CD4-positive, alpha-beta T cell treated with Interferon gamma for 1 hour (primary cell): ENCODE measurements around the gene LOXL1.

Experiments used
- DNase-seq: peaks from one replicate; pipeline ENCODE4 v3.0.0-alpha.2; 2020

LOXL1 gene

DNA sequence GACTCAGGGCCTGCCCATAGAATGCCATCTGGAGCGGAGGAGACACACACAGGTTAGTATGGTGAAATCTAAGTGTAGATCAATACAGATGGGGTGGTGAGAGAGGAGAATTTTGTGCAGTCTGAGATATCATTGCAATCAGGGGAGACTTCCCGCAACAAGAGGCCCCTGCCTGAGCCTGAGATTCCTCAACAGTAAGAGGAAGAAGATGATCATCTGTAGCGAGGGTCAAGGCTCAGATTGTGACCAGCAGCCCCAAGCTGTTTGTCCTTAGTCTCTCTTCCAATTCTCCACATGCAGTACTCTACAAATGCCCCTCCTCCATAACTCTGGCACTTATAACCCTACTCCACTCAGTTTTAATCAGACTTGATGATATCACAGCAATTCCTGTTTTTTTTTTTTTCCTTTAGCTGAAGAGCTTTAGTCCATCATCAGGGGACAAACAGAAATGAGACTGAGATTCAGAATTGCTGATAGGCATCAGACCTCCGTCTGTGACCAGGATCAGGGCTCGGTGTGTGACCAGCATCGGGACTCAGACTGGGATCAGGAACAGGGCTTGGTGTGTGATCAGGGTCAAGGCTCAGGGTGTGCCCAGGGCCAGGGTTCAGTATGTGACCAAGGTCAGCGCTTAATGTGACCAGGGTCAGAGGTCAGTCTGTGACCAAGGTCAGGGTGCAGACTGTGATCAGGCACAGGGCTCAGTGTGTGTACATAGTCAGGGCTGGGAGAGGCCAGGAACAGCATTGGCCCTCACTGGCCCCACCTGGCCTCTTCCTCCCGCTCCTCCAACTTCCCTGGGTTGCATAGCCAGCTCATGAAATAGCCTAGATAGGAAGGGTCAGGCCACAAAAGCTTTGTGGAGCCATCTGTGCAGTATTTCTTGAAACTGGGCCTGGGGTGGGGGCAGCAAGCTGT, 14.1 kb downstream of the LOXL1 start:
- no peak for DNase-seq

GRCh38 chr15:73941044-73941443, 14.8 kb downstream of the LOXL1 start:
- no peak for DNase-seq

GRCh38 chr15:73941449-73941848, 15.2 kb downstream of the LOXL1 start:
- no peak for DNase-seq

- no peak for DNase-seq
Observed at GRCh38 chr15:73941871-73942635, 15.8 kb downstream of the LOXL1 start.

DNA sequence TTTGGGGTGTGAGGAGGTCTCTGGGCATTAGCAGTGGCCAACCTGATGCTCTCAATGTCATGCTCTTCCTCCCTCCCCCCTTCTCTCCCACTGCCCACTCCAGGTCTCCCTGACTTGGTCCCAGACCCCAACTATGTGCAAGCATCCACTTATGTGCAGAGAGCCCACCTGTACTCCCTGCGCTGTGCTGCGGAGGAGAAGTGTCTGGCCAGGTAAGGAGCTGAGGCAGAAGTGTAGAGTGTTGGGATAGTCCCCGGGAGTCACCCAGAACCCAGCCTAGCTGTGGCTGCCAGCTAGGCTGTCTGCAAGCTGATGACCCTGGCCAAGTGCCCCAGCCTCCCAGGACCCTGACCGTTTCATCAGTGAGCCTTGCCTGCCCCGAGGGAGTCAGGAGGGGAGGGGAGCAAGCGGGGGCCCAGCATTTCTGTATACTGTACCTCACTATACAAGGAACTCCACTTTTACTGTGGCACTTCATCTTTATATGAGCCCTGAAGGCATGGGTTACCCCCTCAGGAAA, 16.5 kb downstream of the LOXL1 start:
- no peak for DNase-seq

GRCh38 chr15:73944161-73945129, 18.2 kb downstream of the LOXL1 start:
- no peak for DNase-seq

- DNase-seq = no peak
Observed at GRCh38 chr15:73945130-73945508, 18.9 kb downstream of the LOXL1 start.

DNA sequence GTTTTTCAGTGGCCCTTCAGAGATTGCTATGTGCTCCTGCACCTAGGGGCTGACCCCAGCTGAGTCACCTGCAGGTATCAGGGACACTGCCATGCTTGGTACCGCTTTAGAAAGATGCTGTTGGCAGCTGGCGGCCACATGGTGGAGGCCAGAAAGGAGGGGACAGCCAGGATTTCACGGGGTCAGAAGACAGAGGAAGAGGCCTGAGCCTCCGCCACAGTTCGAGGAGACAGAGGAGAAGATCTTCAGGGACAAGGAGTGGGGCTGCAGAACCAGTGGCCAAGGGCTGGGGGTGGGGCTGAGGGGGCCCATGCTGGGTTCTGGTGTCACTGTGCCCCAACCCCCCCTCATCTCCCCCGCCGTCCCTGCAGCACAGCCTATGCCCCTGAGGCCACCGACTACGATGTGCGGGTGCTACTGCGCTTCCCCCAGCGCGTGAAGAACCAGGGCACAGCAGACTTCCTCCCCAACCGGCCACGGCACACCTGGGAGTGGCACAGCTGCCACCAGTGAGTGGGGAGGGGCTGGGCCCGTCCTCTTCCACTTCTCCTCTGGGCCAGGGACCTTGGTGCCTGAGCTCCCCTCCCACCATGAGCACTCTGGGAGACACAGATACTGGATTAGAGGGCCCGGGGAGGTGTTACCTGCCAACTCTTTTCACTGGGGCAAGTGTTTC, 19.9 kb downstream of the LOXL1 start:
- no peak for DNase-seq

- no peak for DNase-seq
Observed at GRCh38 chr15:73946795-73947370, 20.6 kb downstream of the LOXL1 start.

DNA sequence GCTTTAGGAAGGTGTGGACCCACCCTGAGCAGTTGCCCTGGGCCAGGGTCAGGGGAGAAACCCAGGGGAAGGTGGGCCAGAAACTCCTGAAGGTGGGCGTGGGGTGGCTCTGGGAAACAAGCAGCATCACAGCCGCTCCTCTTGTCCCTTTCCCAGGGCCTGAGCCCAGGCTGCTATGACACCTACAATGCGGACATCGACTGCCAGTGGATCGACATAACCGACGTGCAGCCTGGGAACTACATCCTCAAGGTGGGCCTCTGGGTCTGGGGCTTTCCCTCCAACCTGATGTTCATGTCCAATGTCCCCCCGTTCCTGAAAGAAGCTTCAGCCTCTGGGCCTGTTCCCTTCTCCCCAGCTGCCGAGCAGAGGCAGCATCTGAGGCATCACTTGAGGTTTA, 21.4 kb downstream of the LOXL1 start:
- no peak for DNase-seq

- DNase-seq = no peak
Observed at GRCh38 chr15:73948396-73948795, 22.1 kb downstream of the LOXL1 start.

- no peak for DNase-seq
Observed at GRCh38 chr15:73948982-73949381, 22.7 kb downstream of the LOXL1 start.

GRCh38 chr15:73949496-73949895, 23.2 kb downstream of the LOXL1 start:
- no peak for DNase-seq

GRCh38 chr15:73950479-73950830, 24.2 kb downstream of the LOXL1 start:
- DNase-seq = no peak

DNA sequence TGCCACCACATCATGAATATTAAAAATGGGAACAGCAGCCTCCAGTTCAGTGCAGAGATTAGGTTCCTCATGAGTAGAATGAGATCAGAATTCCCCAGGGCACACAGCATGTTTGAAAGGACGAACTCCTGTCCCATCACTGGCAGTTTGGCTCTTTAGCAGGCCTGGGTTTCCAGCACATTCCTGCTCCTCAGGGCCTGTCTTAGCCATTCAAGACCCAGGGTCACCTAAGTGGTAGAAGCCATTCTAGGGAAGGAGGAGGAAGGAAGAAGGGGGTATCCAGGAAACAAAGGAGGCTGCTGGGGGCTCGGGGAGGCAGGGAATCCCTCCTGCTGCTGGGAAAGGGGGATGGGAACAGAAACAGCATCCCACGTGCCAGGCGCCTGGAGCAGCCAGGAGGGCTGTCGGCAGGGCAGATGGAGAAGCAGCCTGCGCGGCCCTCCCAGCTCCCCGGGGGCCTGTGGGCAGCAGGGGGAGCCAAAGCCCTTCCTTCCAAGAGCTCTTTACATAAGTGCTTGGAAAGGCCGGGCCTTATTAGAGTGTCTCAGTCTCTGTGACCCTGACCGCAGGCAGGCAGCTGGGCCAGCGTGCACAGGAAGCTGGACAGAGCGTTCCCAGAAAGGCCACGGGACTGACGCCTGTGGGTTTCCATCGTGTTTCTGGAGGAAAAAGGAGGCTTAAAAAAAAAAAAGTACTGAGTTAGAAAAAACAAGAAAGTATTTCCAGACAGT, 24.7 kb downstream of the LOXL1 start:
- DNase-seq = peak; percentile 70

DNA sequence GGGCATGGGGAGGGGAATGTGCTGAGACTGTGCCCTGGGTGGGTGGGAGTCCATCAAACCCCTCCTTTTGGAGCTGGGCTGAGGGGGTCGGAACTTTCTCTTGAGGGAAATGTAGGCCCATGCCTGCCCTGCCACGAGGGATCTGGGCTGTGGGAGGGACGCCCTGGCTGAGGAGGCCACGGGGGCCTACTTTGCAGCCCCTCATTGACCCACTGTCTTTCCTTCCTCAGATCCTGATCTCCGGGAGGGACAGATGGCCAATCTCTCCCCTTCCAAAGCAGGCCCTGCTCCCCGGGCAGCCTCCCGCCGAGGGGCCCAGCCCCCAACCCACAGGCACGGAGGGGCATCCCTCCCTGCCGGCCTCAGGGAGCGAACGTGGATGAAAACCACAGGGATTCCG, 25.3 kb downstream of the LOXL1 start:
- DNase-seq = no peak

- no peak for DNase-seq
Observed at GRCh38 chr15:73952171-73952912, 26.1 kb downstream of the LOXL1 start.

DNA sequence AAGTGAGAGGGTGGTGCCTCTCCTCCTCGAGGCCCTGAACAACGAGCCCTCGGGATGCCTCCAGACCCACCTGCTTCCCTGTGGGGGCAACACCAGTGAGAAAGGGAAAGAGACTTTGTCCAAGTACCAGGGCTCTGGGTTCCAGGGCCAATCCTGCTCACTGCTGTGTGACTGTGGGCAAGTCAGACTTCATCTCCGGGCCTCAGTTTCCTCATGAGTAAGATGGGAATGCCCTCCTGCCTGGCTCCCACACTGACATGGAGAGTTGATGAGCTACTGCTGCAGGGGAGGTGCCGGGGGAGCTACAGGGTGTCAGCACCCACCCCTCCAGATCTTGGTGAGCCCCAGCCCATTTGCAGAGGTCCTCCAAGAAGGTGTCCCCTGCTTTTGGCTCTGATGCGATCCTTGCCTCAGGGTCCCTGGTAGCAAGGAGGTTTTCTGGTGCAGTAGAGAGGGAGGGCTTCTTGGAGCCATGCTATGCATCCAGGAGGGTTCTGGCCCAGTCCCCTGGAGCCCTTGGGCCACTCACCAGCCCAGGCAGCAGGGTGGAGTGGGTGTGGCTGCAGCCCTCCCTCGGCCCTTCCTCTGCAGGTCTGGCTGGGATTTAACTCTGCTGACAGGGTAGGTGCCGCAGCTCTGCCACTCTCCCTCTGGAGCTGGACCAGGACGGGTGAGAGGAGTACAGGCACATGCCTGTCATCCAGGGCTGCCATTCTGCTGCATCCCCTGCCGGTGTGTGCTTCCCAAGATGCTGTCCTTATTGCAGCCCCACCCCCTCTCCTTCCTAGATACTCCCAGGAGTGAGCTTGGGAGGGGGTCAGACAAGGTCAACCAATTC, 26.9 kb downstream of the LOXL1 start:
- no peak for DNase-seq
